ENCODE data around the gene MDK. TPM values are rescaled to one million over a fixed set of nuclear protein-coding genes. Genes with fewer than 3 reads are reported as not detected.
A peak's percentile ranks its signal among the peaks of the same experiment; 100 is the strongest.

The MDK gene
- total RNA-seq, 1 donor from 2014 or later = 93.3 TPM

- H3K9me3 ChIP-seq = no peaks in the 10 kb centered on the region
- no peaks in the 10 kb centered on the region for H3K4me1 ChIP-seq
- intact Hi-C loops (cut with DNase I) = no loop called here
- TF ChIP-seq, protein P1, sequence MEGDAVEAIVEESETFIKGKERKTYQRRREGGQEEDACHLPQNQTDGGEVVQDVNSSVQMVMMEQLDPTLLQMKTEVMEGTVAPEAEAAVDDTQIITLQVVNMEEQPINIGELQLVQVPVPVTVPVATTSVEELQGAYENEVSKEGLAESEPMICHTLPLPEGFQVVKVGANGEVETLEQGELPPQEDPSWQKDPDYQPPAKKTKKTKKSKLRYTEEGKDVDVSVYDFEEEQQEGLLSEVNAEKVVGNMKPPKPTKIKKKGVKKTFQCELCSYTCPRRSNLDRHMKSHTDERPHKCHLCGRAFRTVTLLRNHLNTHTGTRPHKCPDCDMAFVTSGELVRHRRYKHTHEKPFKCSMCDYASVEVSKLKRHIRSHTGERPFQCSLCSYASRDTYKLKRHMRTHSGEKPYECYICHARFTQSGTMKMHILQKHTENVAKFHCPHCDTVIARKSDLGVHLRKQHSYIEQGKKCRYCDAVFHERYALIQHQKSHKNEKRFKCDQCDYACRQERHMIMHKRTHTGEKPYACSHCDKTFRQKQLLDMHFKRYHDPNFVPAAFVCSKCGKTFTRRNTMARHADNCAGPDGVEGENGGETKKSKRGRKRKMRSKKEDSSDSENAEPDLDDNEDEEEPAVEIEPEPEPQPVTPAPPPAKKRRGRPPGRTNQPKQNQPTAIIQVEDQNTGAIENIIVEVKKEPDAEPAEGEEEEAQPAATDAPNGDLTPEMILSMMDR (IDR thresholded peaks at IDR 0.05) = no peak
- H3K4me3 ChIP-seq = peak overlapping the region in 1 of 2 donors; percentile 30
- no peak overlapping the region for H3K27ac ChIP-seq
- DNase-seq (ENCODE audit: low spot score in 2 of 2) = no peak
- H3K36me3 ChIP-seq = no peaks in the 10 kb centered on the region
- H3K27me3 ChIP-seq = no peaks in the 10 kb centered on the region
These were observed 42.3 kb upstream of the MDK start for GRCh38 chr11:46338988-46339666.

DNA sequence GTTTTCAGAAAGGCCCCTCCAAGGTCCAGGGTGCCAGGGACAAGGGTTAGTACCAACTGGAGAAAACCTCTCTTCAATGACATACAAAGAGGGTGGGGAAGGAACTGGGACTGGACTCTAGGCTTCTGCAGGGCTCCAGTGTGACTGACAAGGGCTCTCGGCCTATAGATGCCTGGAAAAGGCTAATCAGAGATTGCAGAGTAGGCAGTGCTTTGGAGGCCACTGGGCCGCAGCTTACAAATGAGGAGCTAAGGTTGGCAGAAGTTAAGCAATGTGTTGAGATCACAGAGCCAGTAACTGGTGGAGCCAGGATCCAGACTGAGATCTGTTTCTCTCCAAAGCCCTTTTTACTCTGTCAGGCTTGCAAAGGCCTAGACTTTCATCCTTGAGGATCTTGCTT, 41.7 kb upstream of the MDK start:
- H3K4me3 ChIP-seq = no peak overlapping the region
- intact Hi-C loops (cut with DNase I) = no loop called here
- TF ChIP-seq, protein P1 (IDR thresholded peaks at IDR 0.05) = no peak
- H3K4me1 ChIP-seq = no peaks in the 10 kb centered on the region
- no peak for DNase-seq (ENCODE audit: low spot score in 2 of 2)
- H3K27me3 ChIP-seq = no peaks in the 10 kb centered on the region
- H3K9me3 ChIP-seq = no peaks in the 10 kb centered on the region
- H3K27ac ChIP-seq = no peak overlapping the region
- H3K36me3 ChIP-seq = no peaks in the 10 kb centered on the region

- Histone ChIP-seq H3K9me3 (no peaks in the 10 kb centered on the region), H3K36me3 (no peaks in the 10 kb centered on the region), H3K27me3 (no peaks in the 10 kb centered on the region), H3K27ac (no peak overlapping the region), H3K4me3 (no peak overlapping the region), H3K4me1 (no peaks in the 10 kb centered on the region)
- intact Hi-C loops (cut with DNase I) = no loop called here
- DNase-seq (ENCODE audit: low spot score in 2 of 2) = no peak
- TF ChIP-seq, protein P1 (IDR thresholded peaks at IDR 0.05) = no peak
These were observed 40.0 kb upstream of the MDK start for GRCh38 chr11:46341454-46341853.

DNA sequence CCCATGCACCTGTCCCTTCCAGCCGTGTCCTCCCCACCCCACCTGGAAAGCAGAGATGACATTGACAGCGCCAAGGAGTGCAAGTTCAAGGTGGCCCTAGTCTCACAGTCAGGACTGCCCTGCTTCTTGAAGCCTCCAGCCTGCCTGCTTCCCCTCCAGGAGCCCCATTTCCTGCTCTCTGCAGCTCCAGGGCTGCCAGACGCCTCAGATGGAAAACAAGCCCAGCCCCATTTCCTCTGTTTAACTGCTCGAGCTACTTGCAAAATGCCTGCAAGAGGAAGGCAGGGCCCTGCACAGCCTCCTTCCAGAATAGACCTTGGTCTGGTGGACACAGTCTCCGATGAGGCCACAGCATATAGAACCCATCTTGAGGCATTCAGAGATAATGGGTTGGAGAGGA, 39.2 kb upstream of the MDK start:
- Histone ChIP-seq H3K27ac (no peak overlapping the region), H3K4me1 (peaks cover 0 to 3% of the 10 kb centered on the region in 2 donors), H3K36me3 (no peaks in the 10 kb centered on the region), H3K27me3 (no peaks in the 10 kb centered on the region), H3K9me3 (no peaks in the 10 kb centered on the region), H3K4me3 (no peak overlapping the region)
- intact Hi-C loops (cut with DNase I) = no loop called here
- TF ChIP-seq, protein P1 (IDR thresholded peaks at IDR 0.05) = no peak
- DNase-seq (ENCODE audit: low spot score in 2 of 2) = no peak

- Histone ChIP-seq H3K27ac (no peak overlapping the region), H3K27me3 (no peaks in the 10 kb centered on the region), H3K9me3 (no peaks in the 10 kb centered on the region), H3K4me1 (peaks cover 4 to 7% of the 10 kb centered on the region in 2 donors), H3K4me3 (no peak overlapping the region), H3K36me3 (no peaks in the 10 kb centered on the region)
- TF ChIP-seq, protein P1 (IDR thresholded peaks at IDR 0.05) = no peak
- DNase-seq (ENCODE audit: low spot score in 2 of 2) = no peak
- intact Hi-C loops (cut with DNase I) = no loop called here
These were observed 37.9 kb upstream of the MDK start for GRCh38 chr11:46343520-46343919.
